GM12878 (cell line): ENCODE results near the gene HOXD12. TPM values are rescaled to one million over a fixed set of nuclear protein-coding genes. Genes with fewer than 3 reads are reported as not detected.

Source experiments
- ATAC-seq: fragments of 200-7000 bp; cut with Tn5 transposase; 3 replicates; pipeline ENCODE4 v1.9.1; 2020; ENCODE audit warnings: mild to moderate bottlenecking, moderate library complexity
- BruUV-seq: library from RNA; stranded (reverse); fragments of 400-500 nt; replicated peaks from 2 replicates; lab custom pipeline; 2021; lab: Mats Ljungman, UMichigan
- CTCF ChIA-PET: fragments of 300-600 bp; sonication (Branson Sonifier 250); formaldehyde crosslinking; extraction: SDS; loops from one replicate; lab custom pipeline; 2021; ENCODE audit warnings: inconsistent platforms; lab: Yijun Ruan, JAX
- POLR2A ChIA-PET: fragments of 350-600 bp; formaldehyde crosslinking; extraction: SDS; loops from one replicate; lab custom pipeline; 2021; ENCODE audit warnings: inconsistent platforms; lab: Charles Lee
- RAD21 ChIA-PET: fragments of 300-600 bp; sonication (Branson Sonifier 250); formaldehyde crosslinking; loops from one replicate; lab custom pipeline; 2023; ENCODE audit warnings: antibody characterized with exemption; ENCODE audit not compliant: unreplicated experiment; lab: Charles Lee
- SMC1A ChIA-PET: fragments of 300-600 bp; sonication (Branson Sonifier 250); formaldehyde crosslinking; loops from one replicate; lab custom pipeline; 2023; ENCODE audit not compliant: unreplicated experiment, uncharacterized antibody; lab: Charles Lee
- DNase-seq: peaks from one replicate; pipeline ENCODE4 v3.0.0-alpha.2; 2011; ENCODE audit warnings: low read depth, low spot score
- FAIRE-seq: peaks from 3 replicates; lab custom pipeline; 2011; peaks lifted over from hg19 to GRCh38; lab: Jason Lieb, UNC
- H2AFZ ChIP-seq: 2 replicates; pipeline ENCODE4 v1.6.0; 2011; ENCODE audit warnings: low read depth, low read length, control low read depth; ENCODE audit not compliant: control insufficient read depth
- H3K27ac ChIP-seq: 2 replicates; pipeline ENCODE4 v1.5.1; 2011; ENCODE audit warnings: control low read depth; ENCODE audit not compliant: control insufficient read depth, insufficient read depth
- H3K27me3 ChIP-seq, 2 experiments: replicated peaks in 1 of 2; 2 replicates each; pipeline versions ENCODE4 v1.6.0 to v1.6.1; 2011; ENCODE audit warnings: low read length in 1 of 2; ENCODE audit not compliant: control insufficient read depth in 2 of 2, insufficient read depth in 2 of 2
- H3K36me3 ChIP-seq, 2 experiments: 2 replicates each; pipeline ENCODE4 v1.5.1; 2011; ENCODE audit warnings: low read length in 1 of 2; ENCODE audit not compliant: control insufficient read depth in 2 of 2, insufficient read depth in 2 of 2
- H3K4me1 ChIP-seq: 2 replicates; pipeline ENCODE4 v1.6.1; 2011; ENCODE audit warnings: mild to moderate bottlenecking, low read length, moderate library complexity, mixed read lengths; ENCODE audit not compliant: control insufficient read depth, insufficient read depth
- H3K4me2 ChIP-seq: 2 replicates; pipeline ENCODE4 v1.6.0; 2011; ENCODE audit warnings: control low read depth; ENCODE audit not compliant: control insufficient read depth, insufficient read depth
- H3K4me3 ChIP-seq: fragments of 200-600 bp; sonication (generic); 2 replicates; pipeline ENCODE4 v1.5.1; 2016
- H3K79me2 ChIP-seq: 2 replicates; pipeline ENCODE4 v1.6.0; 2011; ENCODE audit warnings: low read length; ENCODE audit not compliant: control insufficient read depth, insufficient read depth
- H3K9ac ChIP-seq: 2 replicates; pipeline ENCODE4 v1.8.0; 2011; ENCODE audit warnings: low read length, control low read depth, mixed read lengths; ENCODE audit not compliant: control insufficient read depth, insufficient read depth
- H3K9me3 ChIP-seq: replicated peaks from 3 replicates; pipeline ENCODE4 v1.5.1; 2011; ENCODE audit warnings: mild to moderate bottlenecking, low read length; ENCODE audit not compliant: control insufficient read depth, insufficient read depth
- H4K20me1 ChIP-seq: 2 replicates; pipeline ENCODE4 v1.6.0; 2011; ENCODE audit not compliant: control insufficient read depth, insufficient read depth
- CEBPZ ChIP-seq: fragments of 150-350 bp; IDR thresholded peaks from 2 replicates; pipeline ENCODE4 v1.6.1; 2016; ENCODE audit warnings: low read depth, low read length
- CHD2 ChIP-seq: IDR thresholded peaks from 2 replicates; pipeline ENCODE4 v1.6.1; 2011; ENCODE audit warnings: low read depth, low read length, improper control_type of control experiment, borderline replicate concordance
- E2F8 ChIP-seq: fragments of 450-650 bp; IDR thresholded peaks from 2 replicates; pipeline ENCODE4 v1.6.1; 2018; ENCODE audit warnings: mild to moderate bottlenecking, low read depth, moderate library complexity; ENCODE audit not compliant: partially characterized antibody
- IRF5 ChIP-seq: fragments of 450-650 bp; IDR thresholded peaks from 2 replicates; pipeline ENCODE4 v1.6.1; 2017; ENCODE audit warnings: borderline replicate concordance
- MEF2A ChIP-seq: IDR thresholded peaks from 2 replicates; pipeline ENCODE4 v1.6.1; 2011; ENCODE audit warnings: low read depth, mild to moderate bottlenecking, low read length, moderate library complexity; ENCODE audit not compliant: insufficient read depth
- PKNOX1 ChIP-seq: fragments of 450-650 bp; IDR thresholded peaks from 2 replicates; pipeline ENCODE4 v1.6.1; 2016; ENCODE audit warnings: mild to moderate bottlenecking
- POLR2AphosphoS2 ChIP-seq: IDR thresholded peaks from 2 replicates; pipeline ENCODE4 v1.6.1; 2011; ENCODE audit warnings: low read depth, mild to moderate bottlenecking, low read length, improper control_type of control experiment, moderate library complexity
- POLR2AphosphoS5 ChIP-seq: IDR thresholded peaks from 2 replicates; pipeline ENCODE4 v1.6.1; 2011; ENCODE audit warnings: mild to moderate bottlenecking, low read length, inconsistent platforms
- SUZ12 ChIP-seq: fragments of 200-600 bp; sonication (generic); IDR thresholded peaks from one replicate; pipeline ENCODE4 v1.6.1; 2018; ENCODE audit warnings: antibody characterized with exemption, mild to moderate bottlenecking; ENCODE audit not compliant: unreplicated experiment
- ZBTB11 ChIP-seq: fragments of 450-650 bp; formaldehyde crosslinking; IDR thresholded peaks from 2 replicates; pipeline ENCODE4 v1.5.0; 2022; ENCODE audit warnings: mild to moderate bottlenecking, missing genetic modification characterization
- WGBS: methylation state at CpG from one replicate; pipeline ENCODE4 v1.1.6; 2016; ENCODE audit warnings: low lambda C conversion rate; ENCODE audit not compliant: insufficient replicate concordance, insufficient coverage; ENCODE audit errors: missing lambda C conversion rate; 5-methylcytosine and 5-hydroxymethylcytosine counted together
- in situ Hi-C: fragments of 300-500 bp; cut with MboI; formaldehyde crosslinking; loops from 9 replicates; pipeline ENCODE4 v1.14.3; 2018; ENCODE audit warnings: mixed read lengths
- intact Hi-C: fragments of 100-400 bp; cut with micrococcal nuclease; formaldehyde crosslinking; loops from one replicate; pipeline ENCODE4 v1.14.2; 2022; ENCODE audit not compliant: unreplicated experiment
- polyA plus RNA-seq, 11 experiments: library from polyadenylated mRNA; depleted of rRNA in 4 of 11; unstranded in 6 of 11; stranded (reverse) in 5 of 11; fragments of >200 nt; fragmentation: Nextera tagmentation in 4 of 11; fragmentation: Illumina TruSeq in 1 of 11; extraction: Ambion mirVana in 4 of 11; extraction: Trizol in 1 of 11; gene quantifications; 1 replicate in 1 of 11; 2 replicates in 10 of 11; pipeline versions ENCODE4 v1.2.1 to v1.2.3, GENCODE V29; 2011 to 2016; ENCODE audit warnings: inconsistent platforms in 2 of 11, missing spikeins in 2 of 11, low read depth in 1 of 11
- total RNA-seq, 4 experiments: library from RNA; depleted of rRNA in 3 of 4; stranded (reverse); fragments of >200 nt in 3 of 4; fragmentation: Illumina TruSeq in 1 of 4; extraction: Trizol in 1 of 4; gene quantifications; 2 replicates each; pipeline versions ENCODE4 v1.2.1 to v1.2.3, GENCODE V29; 2013 to 2021

HOXD12 gene
- total and polyA plus RNA-seq, 10 of the 15 experiments (the other 5 are each of a cell fraction or from before 2014, with no cell fraction given): not detected

GRCh38 chr2:176075481-176075880 lies 24.1 kb upstream of the HOXD12 start:
- ChIA-PET RAD21 (no interaction called here), CTCF (interaction anchor here (0.8 to 2.0 kb wide), 3 partner anchors 22 to 388 kb away, joined by 3 to 8 read pairs (median 5); no protein-coding TSS in a partner anchor), POLR2A (no interaction called here), SMC1A (interaction anchor here (1.1 to 1.6 kb wide), 2 partner anchors 10 to 385 kb away, joined by 3 to 4 read pairs; no protein-coding TSS in a partner anchor)
- Histone ChIP-seq H3K27ac (no peak overlapping the region), H2AFZ (no peak overlapping the region), H3K4me3 (no peak overlapping the region), H3K4me2 (no peak overlapping the region), H3K4me1 (no peaks in the 10 kb centered on the region), H3K36me3 (no peaks in the 10 kb centered on the region), H3K27me3 (peaks cover 6 to 31% of the 10 kb centered on the region in 2 experiments), H3K9me3 (peaks cover 2% of the 10 kb centered on the region; the same call in 2 of the 3 replicates), H3K79me2 (no peaks in the 10 kb centered on the region), H4K20me1 (no peaks in the 10 kb centered on the region), H3K9ac (no peak overlapping the region)
- intact Hi-C loops (no loop called here), in situ Hi-C loops (no loop called here)
- no TSS peak for BruUV-seq
- ATAC-seq (no peak), FAIRE-seq (no peak), DNase-seq (no peak)
- WGBS: 32% methylated on average over 15 of the region's 15 CpGs
- no peak for TF ChIP-seq POLR2AphosphoS2
- no peak for TF ChIP-seq MEF2A
- TF ChIP-seq CHD2: no peak
- TF ChIP-seq POLR2AphosphoS5: no peak
- TF ChIP-seq PKNOX1: no peak
- TF ChIP-seq SUZ12: no peak
- no peak for TF ChIP-seq E2F8
- TF ChIP-seq IRF5: no peak
- TF ChIP-seq CEBPZ: no peak
- TF ChIP-seq ZBTB11 (CRISPR knock-in tag): no peak
